Tibial nerve (tissue), 4 donors: ENCODE data around the gene XYLT1. TPM values are rescaled to one million over a fixed set of nuclear protein-coding genes. Genes with fewer than 3 reads are reported as not detected.
A peak's percentile ranks its signal among the peaks of the same experiment; 100 is the strongest.

Source experiments
- DNase-seq, 2 donors: peaks; one replicate each; pipeline ENCODE4 v3.0.0-alpha.2; 2019; ENCODE audit warnings: low spot score in 2 of 2
- H3K27ac ChIP-seq, 4 donors: fragments of 200-600 bp; sonication (generic) in 3 of 4; one replicate each; pipeline ENCODE4 v1.5.1; 2017 to 2019; ENCODE audit warnings: mild to moderate bottlenecking in 1 of 4
- H3K27me3 ChIP-seq, 2 donors: fragments of 200-600 bp; sonication (generic) in 1 of 2; one replicate each; pipeline versions ENCODE4 v1.5.1 to v1.6.0; 2017 to 2019
- H3K36me3 ChIP-seq, 3 donors: fragments of 200-600 bp; sonication (generic); one replicate each; pipeline ENCODE4 v1.5.1; 2018 to 2019
- H3K4me1 ChIP-seq, 4 donors: fragments of 200-600 bp; sonication (generic) in 3 of 4; one replicate each; pipeline ENCODE4 v1.5.1; 2017 to 2019
- H3K4me3 ChIP-seq, 4 donors: fragments of 200-600 bp; sonication (generic) in 3 of 4; one replicate each; pipeline ENCODE4 v1.5.1; 2017 to 2019; ENCODE audit warnings: mild to moderate bottlenecking in 1 of 4, moderate library complexity in 1 of 4
- H3K9me3 ChIP-seq, 4 donors: fragments of 200-600 bp; sonication (generic) in 3 of 4; one replicate each; pipeline ENCODE4 v1.5.1; 2017 to 2019
- EP300 ChIP-seq, 2 donors: sonication (generic); formaldehyde crosslinking; IDR thresholded peaks; one replicate each; pipeline ENCODE4 v1.6.1; 2017; ENCODE audit warnings: antibody characterized with exemption in 2 of 2, mild to moderate bottlenecking in 1 of 2
- POLR2A ChIP-seq, 2 donors: fragments of 450-650 bp; IDR thresholded peaks; one replicate each; pipeline ENCODE4 v1.6.1; 2017; ENCODE audit warnings: antibody characterized with exemption in 2 of 2, mild to moderate bottlenecking in 2 of 2, moderate library complexity in 2 of 2
- WGBS, 2 donors: methylation state at CpG; one replicate each; pipeline ENCODE4 v1.1.5; 2018; 5-methylcytosine and 5-hydroxymethylcytosine counted together
- total RNA-seq, 4 donors: library from RNA; depleted of rRNA; stranded (reverse); fragments of >200 nt; gene quantifications; one replicate each; pipeline ENCODE4 v1.1.0, GENCODE V29; 2016
- TF ChIP-seq, protein P1 (sequence below), 5 experiments: fragments of 200-600 bp in 3 of 5; fragments of 450-650 bp in 2 of 5; sonication (generic) in 3 of 5; IDR thresholded peaks; one replicate each; pipeline ENCODE4 v1.5.1; 2016 to 2019; ENCODE audit warnings: antibody characterized with exemption in 5 of 5, mild to moderate bottlenecking in 3 of 5, moderate library complexity in 2 of 5

Gene XYLT1
- total RNA-seq, 4 donors from 2014 or later, result 13.8 to 23.1 (median 14.8) TPM

DNA sequence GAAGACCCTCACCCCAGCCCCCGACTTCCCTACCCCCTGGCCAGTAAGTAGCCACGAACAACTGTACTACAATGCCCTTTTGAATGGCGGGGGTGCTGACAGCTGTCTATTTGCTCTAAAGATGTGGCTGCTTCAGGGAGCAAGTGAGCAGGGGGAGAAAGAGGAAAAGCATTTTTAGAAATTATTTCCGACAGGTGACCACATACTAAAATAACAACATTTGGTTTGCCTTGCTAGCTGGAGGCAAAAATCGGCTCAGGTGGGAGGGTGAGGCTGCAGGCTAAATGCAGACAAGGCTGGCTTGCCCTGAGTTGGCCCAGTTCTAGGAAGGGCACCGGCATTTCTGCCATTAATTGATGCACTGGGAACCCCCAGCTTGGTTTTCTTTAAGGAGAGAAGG, 188.5 kb downstream of the XYLT1 start:
- Histone ChIP-seq H3K27me3 (no peaks in the 10 kb centered on the region), H3K36me3 (no peaks in the 10 kb centered on the region), H3K27ac (no peak overlapping the region), H3K4me1 (peaks cover 0 to 4% (median 0%) of the 10 kb centered on the region in 4 donors), H3K9me3 (no peaks in the 10 kb centered on the region), H3K4me3 (no peak overlapping the region)
- DNase-seq, result no peak
- 67 to 85% methylated on average over 6 of the region's 6 CpGs for WGBS, 2 donors
- no peak for TF ChIP-seq EP300 (IDR thresholded peaks at IDR 0.05)
- TF ChIP-seq, protein P1, sequence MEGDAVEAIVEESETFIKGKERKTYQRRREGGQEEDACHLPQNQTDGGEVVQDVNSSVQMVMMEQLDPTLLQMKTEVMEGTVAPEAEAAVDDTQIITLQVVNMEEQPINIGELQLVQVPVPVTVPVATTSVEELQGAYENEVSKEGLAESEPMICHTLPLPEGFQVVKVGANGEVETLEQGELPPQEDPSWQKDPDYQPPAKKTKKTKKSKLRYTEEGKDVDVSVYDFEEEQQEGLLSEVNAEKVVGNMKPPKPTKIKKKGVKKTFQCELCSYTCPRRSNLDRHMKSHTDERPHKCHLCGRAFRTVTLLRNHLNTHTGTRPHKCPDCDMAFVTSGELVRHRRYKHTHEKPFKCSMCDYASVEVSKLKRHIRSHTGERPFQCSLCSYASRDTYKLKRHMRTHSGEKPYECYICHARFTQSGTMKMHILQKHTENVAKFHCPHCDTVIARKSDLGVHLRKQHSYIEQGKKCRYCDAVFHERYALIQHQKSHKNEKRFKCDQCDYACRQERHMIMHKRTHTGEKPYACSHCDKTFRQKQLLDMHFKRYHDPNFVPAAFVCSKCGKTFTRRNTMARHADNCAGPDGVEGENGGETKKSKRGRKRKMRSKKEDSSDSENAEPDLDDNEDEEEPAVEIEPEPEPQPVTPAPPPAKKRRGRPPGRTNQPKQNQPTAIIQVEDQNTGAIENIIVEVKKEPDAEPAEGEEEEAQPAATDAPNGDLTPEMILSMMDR (IDR thresholded peaks at IDR 0.05), result no peak
- TF ChIP-seq POLR2A (IDR thresholded peaks at IDR 0.05), result no peak

DNA sequence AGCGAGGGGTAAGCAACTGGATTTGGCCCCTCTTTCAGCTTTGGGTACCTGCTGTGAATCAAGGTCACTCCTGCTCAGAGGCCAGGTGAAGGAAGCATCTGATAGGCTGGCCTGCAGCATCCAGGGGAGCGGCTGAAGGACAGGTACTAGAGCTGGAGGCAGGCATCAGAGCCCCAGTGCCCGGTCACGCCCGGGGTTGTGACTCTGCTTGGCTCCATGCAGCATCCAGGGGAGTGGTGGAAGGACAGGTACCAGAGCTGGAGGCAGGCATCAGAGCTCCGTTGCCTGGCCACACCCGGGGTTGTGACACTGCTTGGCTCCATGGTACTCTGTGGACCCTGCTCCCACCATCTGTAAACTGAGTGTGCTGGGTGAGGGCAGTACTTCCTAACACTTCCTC, 189.7 kb downstream of the XYLT1 start:
- no peaks in the 10 kb centered on the region for H3K9me3 ChIP-seq
- no peaks in the 10 kb centered on the region for H3K4me1 ChIP-seq
- WGBS, 2 donors, result 96 to 97% methylated on average over 7 of the region's 7 CpGs
- DNase-seq, result no peak
- no peak overlapping the region for H3K27ac ChIP-seq
- no peak overlapping the region for H3K4me3 ChIP-seq
- TF ChIP-seq POLR2A (IDR thresholded peaks at IDR 0.05), result no peak
- TF ChIP-seq EP300 (IDR thresholded peaks at IDR 0.05), result no peak
- TF ChIP-seq, protein P1 (IDR thresholded peaks at IDR 0.05), result no peak
- H3K36me3 ChIP-seq, result no peaks in the 10 kb centered on the region
- H3K27me3 ChIP-seq, result no peaks in the 10 kb centered on the region

DNA sequence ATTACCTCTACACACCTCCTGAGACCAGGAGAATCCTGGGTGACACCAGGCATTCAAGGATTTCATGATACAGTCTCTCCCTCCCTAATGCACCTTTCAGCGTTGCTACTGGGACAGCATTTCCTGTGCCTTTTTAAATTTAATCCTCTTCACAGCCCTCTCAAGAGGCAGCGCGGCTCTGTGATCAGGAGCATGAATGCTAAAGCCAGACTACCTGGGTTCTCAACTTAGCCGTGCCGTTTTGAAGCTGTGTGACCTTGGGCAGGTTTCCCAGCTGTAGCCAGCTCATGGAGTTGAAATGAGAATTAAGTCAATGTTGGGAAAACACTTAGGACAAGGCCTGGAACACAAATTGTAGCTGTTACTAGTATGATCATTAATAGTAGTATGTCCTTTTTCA, 191.8 kb downstream of the XYLT1 start:
- H3K9me3 ChIP-seq, result no peaks in the 10 kb centered on the region
- no peak for DNase-seq
- no peak overlapping the region for H3K27ac ChIP-seq
- peaks cover 0 to 4% (median 2%) of the 10 kb centered on the region in 4 donors for H3K4me1 ChIP-seq
- H3K27me3 ChIP-seq, result no peaks in the 10 kb centered on the region
- no peak for TF ChIP-seq EP300 (IDR thresholded peaks at IDR 0.05)
- 72 to 82% methylated on average over 5 of the region's 5 CpGs for WGBS, 2 donors
- no peaks in the 10 kb centered on the region for H3K36me3 ChIP-seq
- no peak overlapping the region for H3K4me3 ChIP-seq

DNA sequence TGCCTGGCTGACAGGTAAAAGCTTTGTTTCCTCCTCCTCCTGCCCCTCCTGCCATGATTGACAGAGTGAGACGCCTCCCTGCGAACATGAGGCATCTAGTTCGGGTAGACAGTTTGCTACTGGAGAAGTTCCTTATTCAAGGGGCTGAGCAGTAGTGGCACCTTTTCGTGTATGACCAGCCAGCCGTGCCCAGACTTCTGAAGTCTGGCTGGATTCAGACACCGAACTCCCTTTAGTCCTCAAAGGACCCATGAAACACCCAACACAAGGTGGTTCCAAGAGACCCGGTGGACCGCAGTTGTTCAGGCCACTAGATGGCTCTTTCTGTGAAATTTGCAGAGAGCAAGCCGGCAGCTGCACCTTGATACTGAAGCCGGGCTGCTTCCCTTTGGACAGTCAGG, 192.8 kb downstream of the XYLT1 start:
- Histone ChIP-seq H3K27me3 (no peaks in the 10 kb centered on the region), H3K4me1 (peaks cover 0 to 9% (median 4%) of the 10 kb centered on the region in 4 donors), H3K36me3 (no peaks in the 10 kb centered on the region), H3K4me3 (no peak overlapping the region), H3K27ac (no peak overlapping the region), H3K9me3 (no peaks in the 10 kb centered on the region)
- WGBS, 2 donors, result 58 to 74% methylated on average over 8 to 10 of the region's 10 CpGs
- TF ChIP-seq, protein P1 (IDR thresholded peaks at IDR 0.05), result peak in 3 of 5 experiments; percentile 20 to 45 (median 33)
- no peak for TF ChIP-seq EP300 (IDR thresholded peaks at IDR 0.05)
- TF ChIP-seq POLR2A (IDR thresholded peaks at IDR 0.05), result no peak
- DNase-seq, result no peak

DNA sequence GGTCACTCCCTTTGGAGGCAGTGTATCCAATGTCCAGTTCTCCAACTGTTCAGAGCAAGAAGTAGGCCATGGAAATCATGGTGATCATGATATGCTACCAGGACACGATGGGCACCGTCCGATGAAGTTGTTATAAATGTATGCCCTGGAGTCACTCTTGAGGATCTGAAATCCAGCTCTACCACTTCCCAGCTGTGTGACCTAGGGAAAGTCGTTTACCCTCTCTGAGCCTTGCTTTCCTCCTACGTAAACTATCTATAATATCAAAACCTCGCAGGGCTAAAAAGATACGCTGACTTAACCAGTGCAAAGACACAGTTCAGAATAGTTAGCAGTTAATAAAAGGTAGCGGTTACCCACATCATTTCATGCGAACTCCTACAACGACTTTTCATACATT, 194.2 kb downstream of the XYLT1 start:
- TF ChIP-seq POLR2A (IDR thresholded peaks at IDR 0.05) (no peak), EP300 (IDR thresholded peaks at IDR 0.05) (no peak)
- TF ChIP-seq, protein P1 (IDR thresholded peaks at IDR 0.05), result no peak
- 96 to 97% methylated on average over 10 of the region's 10 CpGs for WGBS, 2 donors
- H3K4me3 ChIP-seq, result no peak overlapping the region
- DNase-seq, result no peak
- no peaks in the 10 kb centered on the region for H3K27me3 ChIP-seq
- no peaks in the 10 kb centered on the region for H3K9me3 ChIP-seq
- peaks cover 0 to 21% (median 8%) of the 10 kb centered on the region in 4 donors for H3K4me1 ChIP-seq
- no peaks in the 10 kb centered on the region for H3K36me3 ChIP-seq
- no peak overlapping the region for H3K27ac ChIP-seq

DNA sequence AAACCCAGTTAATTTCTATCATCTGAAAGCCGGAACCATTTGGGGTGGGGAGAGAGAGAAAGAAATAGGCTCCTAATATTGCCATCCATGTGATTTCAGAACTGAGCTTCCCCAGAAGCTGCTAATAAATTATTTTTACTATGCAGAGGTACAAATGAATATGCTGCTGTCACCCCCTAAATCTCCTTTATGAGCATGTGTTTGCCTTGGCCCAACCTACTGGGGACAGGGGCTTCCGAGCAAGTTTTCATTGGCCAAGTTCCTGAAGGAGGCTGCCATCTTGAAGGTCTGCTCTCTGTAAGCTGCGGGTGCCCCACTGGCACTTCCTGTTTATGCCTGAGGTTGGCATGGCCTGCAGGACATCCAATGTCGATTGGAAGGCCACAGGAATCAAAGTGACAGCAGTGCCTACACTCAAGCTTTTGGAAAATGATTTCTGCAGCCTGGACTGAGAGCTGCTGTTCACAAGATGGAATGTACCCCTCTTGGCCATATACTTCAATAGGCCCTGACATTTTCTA, 194.7 kb downstream of the XYLT1 start:
- 59 to 68% methylated on average over 4 of the region's 4 CpGs for WGBS, 2 donors
- no peak for DNase-seq
- Histone ChIP-seq H3K4me1 (peaks cover 0 to 26% (median 11%) of the 10 kb centered on the region in 4 donors), H3K27ac (no peak overlapping the region), H3K4me3 (no peak overlapping the region), H3K27me3 (no peaks in the 10 kb centered on the region), H3K36me3 (no peaks in the 10 kb centered on the region), H3K9me3 (no peaks in the 10 kb centered on the region)
- no peak for TF ChIP-seq POLR2A (IDR thresholded peaks at IDR 0.05)
- no peak for TF ChIP-seq EP300 (IDR thresholded peaks at IDR 0.05)
- TF ChIP-seq, protein P1 (IDR thresholded peaks at IDR 0.05), result no peak
